ENCODE results near the gene DPP7.

DPP7 gene

DNA sequence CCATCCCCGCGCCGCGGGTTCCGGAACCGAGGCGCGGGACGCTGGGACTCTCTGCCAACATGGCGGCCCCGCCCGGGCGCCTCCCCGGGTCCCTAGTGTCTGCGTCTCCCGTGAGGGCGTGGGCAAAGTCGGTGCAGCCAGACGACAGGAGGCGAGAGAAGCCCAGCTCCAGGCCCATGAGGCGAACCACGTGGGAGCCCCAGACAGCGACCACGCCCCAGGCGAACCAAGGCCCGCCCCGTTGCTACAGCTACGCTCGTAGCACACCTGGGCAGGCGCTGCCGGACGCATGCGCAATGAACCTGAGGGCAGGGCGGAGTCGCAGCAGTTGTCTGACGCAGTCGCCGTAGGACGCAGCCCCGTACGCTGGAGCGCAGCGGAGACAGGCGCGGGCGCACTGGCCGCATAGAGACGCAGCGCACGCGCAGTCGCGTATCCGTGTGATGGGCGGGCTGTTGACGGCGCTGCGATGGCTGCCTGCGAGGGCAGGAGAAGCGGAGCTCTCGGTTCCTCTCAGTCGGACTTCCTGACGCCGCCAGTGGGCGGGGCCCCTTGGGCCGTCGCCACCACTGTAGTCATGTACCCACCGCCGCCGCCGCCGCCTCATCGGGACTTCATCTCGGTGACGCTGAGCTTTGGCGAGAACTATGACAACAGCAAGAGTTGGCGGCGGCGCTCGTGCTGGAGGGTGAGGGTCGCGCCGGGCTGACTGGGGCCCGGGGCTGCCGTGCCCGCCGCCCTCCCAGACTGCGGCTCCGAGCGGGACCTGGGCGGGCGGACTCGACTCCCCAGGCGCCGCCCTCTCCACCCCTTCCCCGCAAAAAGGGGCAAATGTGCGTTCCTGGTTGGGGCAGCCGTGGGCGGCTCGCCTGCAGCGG, 27.8 kb downstream of the DPP7 start, which contains the start of gene MAN1B1:
Gene MAN1B1 (plus strand): TSS at position 455 of the 878 bp plus-strand sequence. CDS start 15 bp downstream, at position 470.
- DNase-seq: peak; percentile 99

GRCh38 chr9:137085920-137086530, 28.5 kb downstream of the DPP7 start:
- DNase-seq: peak; percentile 77

DNA sequence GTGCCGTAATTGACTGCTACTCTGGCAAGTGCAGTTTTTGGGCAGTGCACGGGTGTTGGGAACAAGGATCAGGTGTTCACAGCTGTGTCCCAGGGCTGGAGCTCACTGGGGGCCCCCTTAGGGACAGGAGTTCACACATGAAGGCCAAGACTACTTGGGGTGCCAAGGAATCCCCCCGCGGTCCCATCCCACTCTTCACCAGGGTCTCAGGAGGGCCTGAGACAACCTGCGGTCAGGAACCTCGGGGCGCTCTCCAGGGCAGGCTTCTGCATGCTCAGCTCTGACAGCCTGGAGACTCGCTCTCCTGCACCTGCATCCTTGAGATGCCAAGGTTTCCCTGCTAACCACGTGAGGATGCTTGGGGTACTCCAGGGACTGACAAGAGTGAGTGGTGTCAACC, 30.0 kb downstream of the DPP7 start:
- DNase-seq: no peak

DNA sequence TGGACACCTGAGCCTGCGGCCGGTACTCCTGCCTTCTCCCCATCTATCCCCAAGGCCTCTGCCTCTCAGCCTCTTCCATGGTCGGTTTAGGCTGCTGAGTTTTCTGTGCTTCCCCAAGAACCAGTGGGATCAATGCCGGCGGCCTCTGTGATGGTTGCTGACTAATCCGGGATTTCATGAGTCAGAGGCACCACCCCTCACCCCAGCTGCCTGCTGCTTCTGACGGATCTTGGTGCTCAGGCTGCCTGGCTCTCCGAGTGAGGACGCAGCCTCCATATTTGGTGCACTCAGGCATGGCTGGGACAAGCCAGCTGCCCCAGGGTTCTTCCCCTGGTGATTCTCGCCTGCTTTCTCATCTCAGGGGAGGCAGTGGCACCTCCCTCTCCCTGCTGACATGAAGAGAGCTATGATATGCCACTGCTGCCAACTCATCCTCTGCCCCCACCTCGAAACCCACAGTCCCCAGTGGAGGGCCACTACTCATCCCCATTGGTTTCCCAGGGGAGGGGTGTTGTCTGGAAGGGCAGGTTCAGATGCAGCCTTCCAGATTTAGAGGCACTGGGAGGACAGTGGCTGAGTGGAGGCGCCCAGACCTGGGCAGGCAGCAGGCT, 31.0 kb downstream of the DPP7 start:
- DNase-seq: no peak

GRCh38 chr9:137082925-137083290, 31.6 kb downstream of the DPP7 start:
- no peak for DNase-seq

DNA sequence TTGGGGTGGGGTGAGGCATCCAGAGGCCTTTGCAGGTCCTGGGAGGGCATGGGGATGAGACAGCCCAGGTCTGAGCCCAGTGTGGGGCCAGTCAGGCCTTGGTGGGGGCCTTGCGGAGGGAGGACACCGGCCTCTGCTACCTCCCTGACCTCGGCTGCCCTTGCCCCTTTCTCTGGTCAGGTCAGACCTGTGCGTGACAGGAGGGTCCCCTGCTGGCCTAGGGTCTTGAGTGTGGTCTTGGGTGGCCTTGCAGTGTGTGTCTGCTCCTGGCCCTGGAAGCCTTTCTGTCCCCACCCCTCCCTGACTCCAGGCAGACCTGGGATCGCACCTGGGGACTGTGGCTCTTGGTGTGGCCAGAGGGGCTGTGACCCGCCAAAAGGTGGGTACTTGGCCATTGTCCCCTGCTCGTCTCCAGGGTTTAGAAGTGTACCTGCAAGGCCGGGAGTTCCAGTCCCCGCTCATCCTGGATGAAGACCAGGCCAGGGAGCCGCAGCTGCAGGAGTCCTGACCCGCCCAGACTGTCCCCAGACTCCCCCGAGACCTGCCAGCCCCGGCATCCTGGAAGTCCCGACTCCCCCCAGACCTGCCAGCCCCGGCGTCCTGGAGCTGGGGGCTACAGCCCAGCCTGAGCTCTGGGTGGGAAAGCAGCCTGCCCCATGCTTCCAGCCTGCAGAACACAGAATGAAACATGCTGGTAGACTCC, 32.2 kb downstream of the DPP7 start:
- DNase-seq: no peak

- no peak for DNase-seq
Observed at GRCh38 chr9:137080260-137081122, 34.0 kb downstream of the DPP7 start.

GRCh38 chr9:137079401-137079787, 35.1 kb downstream of the DPP7 start:
- no peak for DNase-seq

DNA sequence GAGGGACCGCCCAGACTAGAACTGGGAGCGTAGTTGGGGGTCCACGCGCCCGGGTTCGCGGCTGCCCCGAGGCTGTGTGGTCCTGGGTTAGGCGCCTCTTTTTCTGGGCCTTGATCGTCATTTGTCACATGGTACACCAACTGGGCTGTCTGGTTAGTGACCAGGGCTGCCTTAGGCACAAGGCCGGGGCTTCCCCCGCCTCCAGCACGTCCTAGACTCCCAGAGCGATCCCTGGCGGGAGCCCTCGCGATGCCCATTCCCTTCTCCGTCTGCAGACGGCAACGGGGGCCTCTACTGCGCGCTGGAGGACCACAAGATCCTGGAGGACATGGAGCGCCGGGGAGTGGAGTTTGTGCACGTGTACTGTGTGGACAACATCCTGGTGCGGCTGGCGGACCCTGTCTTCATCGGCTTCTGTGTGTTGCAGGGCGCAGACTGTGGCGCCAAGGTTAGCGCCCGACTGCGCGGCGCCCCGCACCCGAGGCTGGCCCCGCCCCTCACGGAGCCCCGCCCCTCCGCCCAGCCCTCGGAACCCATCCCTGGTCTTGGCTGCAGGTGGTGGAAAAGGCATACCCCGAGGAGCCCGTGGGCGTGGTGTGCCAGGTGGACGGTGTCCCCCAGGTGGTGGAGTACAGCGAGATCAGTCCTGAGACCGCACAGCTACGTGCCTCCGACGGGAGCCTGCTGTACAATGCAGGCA, 35.7 kb downstream of the DPP7 start:
- DNase-seq: no peak

DNA sequence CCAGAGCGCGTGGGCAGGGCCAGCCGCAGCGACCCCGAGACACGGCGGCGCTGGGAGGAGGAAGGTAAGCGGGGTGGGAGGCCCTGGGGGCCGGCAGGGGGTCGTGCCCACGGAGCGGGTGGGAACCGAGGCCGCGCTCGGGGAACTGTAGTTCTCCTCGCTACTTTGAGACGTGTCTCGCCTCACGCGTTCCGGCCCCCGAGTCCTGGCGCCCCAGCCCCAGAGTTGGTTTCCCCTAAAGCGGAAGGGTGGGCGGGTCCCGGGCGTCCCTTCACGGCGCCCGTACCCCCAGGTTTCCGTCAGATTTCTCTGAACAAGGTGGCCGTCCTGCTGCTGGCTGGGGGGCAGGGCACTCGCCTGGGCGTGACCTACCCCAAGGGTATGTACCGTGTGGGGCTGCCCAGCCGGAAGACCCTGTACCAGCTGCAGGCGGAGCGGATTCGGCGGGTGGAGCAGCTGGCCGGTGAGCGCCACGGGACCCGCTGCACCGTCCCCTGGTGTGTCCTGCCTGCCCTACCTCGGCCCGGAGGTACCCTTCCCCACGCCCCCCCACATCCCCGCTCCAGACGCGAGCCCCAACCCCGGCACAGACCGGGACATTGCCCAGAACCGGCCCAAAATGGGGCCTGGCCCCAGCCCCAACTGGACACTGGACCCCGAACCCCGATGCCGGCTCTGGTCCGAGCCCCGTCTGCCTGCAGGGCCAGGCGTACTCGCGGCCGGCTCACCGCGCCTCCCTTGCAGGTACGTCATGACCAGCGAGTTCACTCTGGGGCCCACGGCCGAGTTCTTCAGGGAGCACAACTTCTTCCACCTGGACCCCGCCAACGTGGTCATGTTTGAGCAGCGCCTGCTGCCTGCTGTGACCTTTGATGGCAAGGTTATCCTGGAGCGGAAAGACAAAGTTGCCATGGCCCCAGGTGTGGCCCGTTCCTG, 36.5 kb downstream of the DPP7 start:
- peak; percentile 75 for DNase-seq

DNA sequence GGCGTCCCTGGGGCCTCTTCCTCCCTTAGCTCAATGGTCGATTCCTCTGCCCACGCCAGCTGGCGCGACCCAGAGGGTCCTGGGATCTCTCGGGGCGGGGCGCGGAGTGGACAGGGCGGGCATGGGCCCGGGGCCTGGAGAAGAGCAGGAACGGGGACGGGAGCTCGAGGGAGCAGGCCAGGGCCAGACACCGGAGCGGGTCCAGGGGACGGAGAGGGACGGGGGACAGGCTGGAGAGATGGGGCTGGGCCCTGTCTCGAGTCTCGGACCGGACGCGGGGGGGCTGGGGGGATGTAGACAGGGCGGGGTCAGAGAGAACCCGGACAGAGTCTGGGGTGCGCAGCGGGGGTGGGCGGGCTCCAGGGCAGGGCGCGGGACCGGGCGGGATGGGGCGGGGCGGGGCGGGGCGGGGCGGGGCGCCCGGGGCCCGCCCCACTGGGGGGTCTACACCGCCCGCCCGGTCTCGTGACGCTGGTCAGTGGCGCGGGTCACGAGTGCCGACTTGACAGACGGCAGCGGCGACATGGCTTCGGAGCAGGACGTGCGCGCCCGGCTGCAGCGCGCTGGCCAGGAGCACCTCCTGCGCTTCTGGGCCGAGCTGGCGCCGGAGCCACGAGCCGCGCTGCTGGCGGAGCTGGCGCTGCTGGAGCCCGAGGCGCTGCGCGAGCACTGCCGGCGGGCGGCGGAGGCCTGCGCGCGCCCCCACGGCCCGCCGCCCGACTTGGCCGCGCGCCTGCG, 37.4 kb downstream of the DPP7 start, which contains the start of gene UAP1L1:
Gene UAP1L1 (plus strand): TSS at position 508 of the 738 bp plus-strand sequence. CDS start 16 bp downstream, at position 524.
- DNase-seq: peak; percentile 81

GRCh38 chr9:137076636-137077009, 37.9 kb downstream of the DPP7 start:
- DNase-seq: no peak

GRCh38 chr9:137075275-137075775, 39.2 kb downstream of the DPP7 start:
- no peak for DNase-seq

DNA sequence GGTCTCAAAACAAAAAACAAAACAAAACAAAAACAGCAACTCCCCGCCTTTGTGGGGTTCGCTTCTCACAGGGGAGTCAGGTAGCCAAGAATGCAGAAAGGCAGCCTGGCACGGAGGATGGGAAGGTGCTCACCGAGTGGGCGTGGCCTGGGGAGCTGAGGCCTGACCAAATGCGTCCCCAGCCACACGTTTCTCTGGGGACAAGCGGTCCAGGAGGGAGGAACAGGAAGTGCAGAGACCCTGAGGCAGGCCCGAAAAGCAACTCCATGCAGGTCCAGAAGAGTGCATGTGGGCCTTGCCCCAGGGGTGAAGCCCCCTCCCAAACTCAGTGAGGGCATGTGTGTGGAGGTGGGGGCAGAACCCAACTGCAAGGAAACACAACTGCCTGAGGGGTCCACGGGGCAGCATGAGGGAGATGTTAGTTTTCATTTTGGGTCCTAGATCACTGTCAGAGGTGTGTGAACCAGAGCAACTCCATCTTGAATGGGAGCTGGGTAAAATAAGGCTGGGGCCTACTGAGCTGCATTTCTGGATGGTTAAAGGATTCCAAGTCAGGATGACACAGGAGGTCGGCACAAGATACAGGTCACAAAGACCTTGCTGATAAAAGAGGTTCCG, 39.8 kb downstream of the DPP7 start:
- DNase-seq: no peak

- DNase-seq: no peak
Observed at GRCh38 chr9:137073992-137074399, 40.5 kb downstream of the DPP7 start.

GRCh38 chr9:137071282-137071681, 43.3 kb downstream of the DPP7 start:
- no peak for DNase-seq

DNA sequence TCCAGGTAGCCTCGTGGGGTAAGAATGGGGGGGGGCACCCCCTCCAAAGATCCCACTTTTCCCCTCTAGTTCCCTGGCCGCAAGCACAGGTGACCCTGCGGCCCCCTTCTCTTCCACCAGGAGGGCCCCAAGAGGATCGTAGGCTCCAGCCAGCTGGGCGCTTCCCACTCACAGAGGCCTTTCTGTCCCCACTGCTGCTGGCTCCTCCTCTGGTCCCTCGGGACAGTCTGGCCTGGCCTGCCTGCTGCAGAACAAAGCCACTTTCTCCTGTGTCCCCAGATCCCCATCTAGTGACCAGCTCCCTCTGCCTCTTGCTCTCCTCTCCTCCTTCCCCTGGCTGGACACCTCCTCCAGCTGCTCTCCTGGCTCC, 43.6 kb downstream of the DPP7 start:
- DNase-seq: no peak

DNA sequence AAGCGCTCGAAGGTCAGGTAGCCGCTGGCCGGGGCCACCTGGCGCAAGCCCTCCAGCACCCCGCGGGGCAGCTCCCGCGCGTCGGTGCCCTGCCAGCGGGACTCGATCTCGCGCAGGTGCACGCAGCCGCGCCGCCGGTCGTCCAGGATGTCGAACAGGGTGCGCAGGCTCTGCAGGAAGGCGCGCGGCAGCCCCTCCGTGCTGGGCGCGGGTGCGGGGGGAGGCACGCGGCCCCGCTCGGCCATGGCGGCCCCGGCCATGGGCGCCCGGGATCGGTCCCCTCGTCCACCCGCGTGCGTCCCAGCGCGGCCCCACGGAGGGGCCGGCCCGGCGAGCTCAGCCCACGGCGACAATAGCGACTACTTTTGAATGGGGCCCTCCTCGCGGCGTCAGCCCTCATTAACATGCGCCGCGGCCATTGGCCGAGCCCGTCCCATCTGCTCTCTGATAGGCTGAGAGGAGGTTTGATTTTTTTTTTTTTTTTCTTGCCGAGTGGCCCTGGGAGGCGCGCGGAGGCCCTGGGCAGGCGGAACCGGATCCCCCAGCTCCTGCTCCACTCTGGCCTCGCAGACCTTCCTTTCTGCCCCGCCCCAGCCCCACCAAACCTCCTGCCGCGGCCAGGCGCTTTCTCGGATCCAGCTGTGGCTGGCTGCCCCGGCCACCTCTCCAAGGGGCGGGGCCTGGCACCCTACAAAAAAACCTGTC, 44.2 kb downstream of the DPP7 start, which contains the start of gene SAPCD2:
Gene SAPCD2 (minus strand): TSS at position 357 of the 705 bp plus-strand sequence. CDS start 97 bp downstream, at position 260.
- peak; percentile 88 for DNase-seq
